Endothelial cell of umbilical vein (primary cell): Measurements from ENCODE around the gene CILP. TPM values are rescaled to one million over a fixed set of nuclear protein-coding genes. Genes with fewer than 3 reads are reported as not detected.

Experiments
- BruUV-seq: library from RNA; stranded (reverse); fragments of 400-500 nt; replicated peaks from 2 replicates; lab custom pipeline; 2021; lab: Mats Ljungman, UMichigan
- CTCF ChIA-PET: fragments of 300-600, 350-600 bp; sonication (Branson Sonifier 250); formaldehyde crosslinking; loops from one replicate; lab custom pipeline; 2021; ENCODE audit warnings: antibody characterized with exemption, inconsistent platforms; lab: Charles Lee
- POLR2A ChIA-PET: fragments of 300-600, 350-600 bp; sonication (Branson Sonifier 250); formaldehyde crosslinking; loops from one replicate; lab custom pipeline; 2021; ENCODE audit warnings: antibody characterized with exemption, inconsistent platforms; lab: Charles Lee
- DNase-seq: peaks from one replicate; pipeline ENCODE4 v3.0.0-alpha.2; 2011; ENCODE audit warnings: low read depth, low spot score
- FAIRE-seq: peaks from 2 replicates; lab custom pipeline; 2011; peaks lifted over from hg19 to GRCh38; lab: Jason Lieb, UNC
- H2AFZ ChIP-seq: 2 replicates; pipeline ENCODE4 v1.6.0; 2012; ENCODE audit warnings: low read depth, low read length, control low read depth, inconsistent platforms
- H3K27ac ChIP-seq: 2 replicates; pipeline ENCODE4 v1.5.1; 2011; ENCODE audit warnings: low read depth, mild to moderate bottlenecking, control low read depth, low read length, moderate library complexity; ENCODE audit not compliant: insufficient read depth
- H3K27me3 ChIP-seq, 2 experiments: 2 replicates each; pipeline versions ENCODE4 v1.6.0 to v1.6.1; 2011; ENCODE audit warnings: low read length in 2 of 2, mixed read lengths in 1 of 2; ENCODE audit not compliant: control insufficient read depth in 2 of 2, insufficient read depth in 2 of 2
- H3K36me3 ChIP-seq, 2 experiments: 2 replicates in 1 of 2; 3 replicates in 1 of 2; pipeline ENCODE4 v1.5.1; 2011; ENCODE audit warnings: low read length in 2 of 2, mild to moderate bottlenecking in 1 of 2, moderate library complexity in 1 of 2; ENCODE audit not compliant: control insufficient read depth in 2 of 2, insufficient read depth in 2 of 2; ENCODE audit errors: extremely low read depth in 1 of 2
- H3K4me1 ChIP-seq: 3 replicates; pipeline ENCODE4 v1.5.1; 2011; ENCODE audit warnings: mild to moderate bottlenecking, low read length; ENCODE audit not compliant: control insufficient read depth, insufficient read depth; ENCODE audit errors: extremely low read depth
- H3K4me2 ChIP-seq: 2 replicates; pipeline ENCODE4 v1.6.1; 2011; ENCODE audit warnings: low read length, control low read depth, mixed read lengths; ENCODE audit not compliant: insufficient read depth
- H3K4me3 ChIP-seq, 3 experiments: fragments of 200-600 bp in 1 of 3; sonication (generic), shearing (Covaris generic) in 1 of 3; replicated peaks in 1 of 3; 2 replicates each; pipeline ENCODE4 v1.5.1; 2011 to 2016; ENCODE audit warnings: control low read depth in 3 of 3, low read length in 3 of 3, mild to moderate bottlenecking in 2 of 3, inconsistent platforms in 1 of 3, low read depth in 1 of 3, moderate library complexity in 1 of 3; ENCODE audit not compliant: insufficient read depth in 1 of 3
- H3K79me2 ChIP-seq: 2 replicates; pipeline ENCODE4 v1.6.0; 2012; ENCODE audit warnings: low read length, inconsistent platforms; ENCODE audit not compliant: control insufficient read depth, insufficient read depth
- H3K9ac ChIP-seq: replicated peaks from 2 replicates; pipeline ENCODE3; 2011; ENCODE audit warnings: low read length, control low read depth; ENCODE audit not compliant: insufficient read depth; ENCODE audit errors: extremely low read depth
- H3K9me1 ChIP-seq: replicated peaks from 3 replicates; pipeline ENCODE4 v1.6.0; 2011; ENCODE audit warnings: mild to moderate bottlenecking, low read length; ENCODE audit not compliant: control insufficient read depth, insufficient read depth; ENCODE audit errors: extremely low read depth
- H3K9me3 ChIP-seq: replicated peaks from 2 replicates; pipeline ENCODE4 v1.5.1; 2012; ENCODE audit warnings: low read length, inconsistent platforms; ENCODE audit not compliant: control insufficient read depth, insufficient read depth
- H4K20me1 ChIP-seq: replicated peaks from 2 replicates; pipeline ENCODE3; 2011; ENCODE audit warnings: mild to moderate bottlenecking, low read length; ENCODE audit not compliant: control insufficient read depth, insufficient read depth; ENCODE audit errors: extremely low read depth
- EZH2 ChIP-seq: IDR thresholded peaks from 2 replicates; pipeline ENCODE4 v1.6.1; 2012; ENCODE audit warnings: borderline replicate concordance, low read depth, mild to moderate bottlenecking, moderate library complexity, low read length, inconsistent platforms; ENCODE audit not compliant: severe bottlenecking
- FOS ChIP-seq: IDR thresholded peaks from 2 replicates; pipeline ENCODE4 v1.6.1; 2011; ENCODE audit warnings: mild to moderate bottlenecking, low read length, moderate library complexity, borderline replicate concordance; ENCODE audit not compliant: insufficient read depth
- MYC ChIP-seq: IDR thresholded peaks from one replicate; pipeline ENCODE4 v1.6.1; 2011; ENCODE audit warnings: mild to moderate bottlenecking, low read depth, low read length
- POLR2A ChIP-seq: IDR thresholded peaks from 2 replicates; pipeline ENCODE4 v1.6.1; 2012; ENCODE audit warnings: low read depth, mild to moderate bottlenecking, control low read depth, low read length
- dilution Hi-C: fragments of 300-500 bp; cut with MboI; formaldehyde crosslinking; loops from one replicate; pipeline ENCODE4 v1.15.0; 2019; ENCODE audit warnings: low sequenced_read_pairs; ENCODE audit not compliant: extremely low pct_ligation_motif_present
- intact Hi-C: fragments of 100-400 bp; cut with micrococcal nuclease; formaldehyde crosslinking; loops from one replicate; pipeline ENCODE4 v1.10.0; 2022
- polyA plus RNA-seq, 4 experiments: library from polyadenylated mRNA; depleted of rRNA in 3 of 4; stranded (reverse) in 3 of 4; unstranded in 1 of 4; fragments of >200 nt; gene quantifications; 2 replicates each; pipeline versions ENCODE4 v1.2.1 to v1.2.3, GENCODE V29; 2011 to 2012; ENCODE audit warnings: missing spikeins in 1 of 4
- small RNA-seq: library from RNA; depleted of rRNA; stranded (forward); fragments of <200 nt; gene quantifications from one replicate; pipeline ENCODE3, GENCODE V24; 2012; ENCODE audit warnings: low replicate concordance, low read depth; ENCODE audit not compliant: insufficient read depth, insufficient read length
- total RNA-seq: library from RNA; stranded (reverse); gene quantifications from 2 replicates; pipeline ENCODE4 v1.2.3, GENCODE V29; 2021
- TF ChIP-seq, protein P1 (sequence below): IDR thresholded peaks from 2 replicates; pipeline ENCODE4 v1.6.1; 2011; ENCODE audit not compliant: insufficient read depth, insufficient read length

The CILP gene
- total and polyA plus RNA-seq, 2 donors (not counting 3 experiments of a cell fraction or from before 2014, with no cell fraction given): 0.01 TPM; not detected in 1

DNA sequence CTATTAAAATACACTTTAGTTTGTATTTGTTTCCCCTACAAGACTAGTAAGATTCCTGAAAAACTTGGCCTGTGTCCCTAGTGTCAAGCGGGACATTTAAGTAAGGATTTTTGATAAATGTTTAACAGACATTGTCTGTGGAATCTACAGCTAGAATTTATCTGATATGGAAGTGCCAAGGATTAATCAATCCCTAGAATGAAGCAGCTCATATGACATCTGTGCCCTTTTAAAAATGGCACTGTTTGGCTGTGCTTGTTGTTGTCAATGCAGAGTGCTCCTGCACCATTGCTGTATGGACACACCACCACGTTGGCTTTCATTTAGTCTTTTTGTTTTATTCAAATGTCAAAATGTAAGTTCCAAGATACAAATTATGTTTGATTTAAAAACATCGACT, 63.4 kb downstream of the CILP start:
- no peak overlapping the region for H3K4me3 ChIP-seq
- intact Hi-C loops (no loop called here), dilution Hi-C loops (no loop called here)
- H3K9ac ChIP-seq: no peak overlapping the region
- peaks cover 3 to 4% of the 10 kb centered on the region in 2 experiments for H3K36me3 ChIP-seq
- H2AFZ ChIP-seq: no peak overlapping the region
- H3K4me1 ChIP-seq: no peaks in the 10 kb centered on the region
- H4K20me1 ChIP-seq: no peaks in the 10 kb centered on the region
- DNase-seq (no peak), FAIRE-seq (no peak)
- no peak overlapping the region for H3K27ac ChIP-seq
- H3K27me3 ChIP-seq: no peaks in the 10 kb centered on the region
- H3K9me3 ChIP-seq: no peaks in the 10 kb centered on the region
- no peaks in the 10 kb centered on the region for H3K79me2 ChIP-seq
- H3K4me2 ChIP-seq: no peak overlapping the region
- TF ChIP-seq MYC: no peak
- no peak for TF ChIP-seq POLR2A
- TF ChIP-seq FOS: no peak
- TF ChIP-seq EZH2: no peak
- CTCF ChIA-PET: interaction anchor here (1.0 kb wide), 1 partner anchor 13 kb away, joined by 3 read pairs; no protein-coding TSS in a partner anchor
- POLR2A ChIA-PET: no interaction called here
- BruUV-seq: no TSS peak
- H3K9me1 ChIP-seq: no peaks in the 10 kb centered on the region

DNA sequence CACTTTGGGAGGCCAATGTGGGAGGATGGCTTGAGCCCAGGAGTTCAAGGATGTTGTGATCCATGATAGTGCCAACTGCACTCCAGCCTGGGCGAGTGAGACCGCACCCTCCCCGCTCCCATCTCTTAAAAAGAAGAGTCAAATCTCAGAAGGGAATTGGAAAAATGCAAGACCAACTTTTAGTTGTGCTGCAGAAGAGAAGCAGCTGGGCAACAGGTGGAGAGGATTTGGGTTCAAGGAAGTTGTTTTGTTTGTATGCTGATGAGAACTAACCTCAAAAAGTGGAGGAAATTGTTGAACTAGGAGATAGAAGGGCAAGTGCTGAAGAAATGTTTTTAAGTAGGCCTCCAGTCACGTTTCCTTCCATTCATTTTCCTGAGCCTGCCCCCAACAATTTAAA, 64.8 kb downstream of the CILP start:
- H3K9me3 ChIP-seq: no peaks in the 10 kb centered on the region
- no peak overlapping the region for H3K9ac ChIP-seq
- DNase-seq (no peak), FAIRE-seq (no peak)
- intact Hi-C loops: no loop called here
- no peak overlapping the region for H3K27ac ChIP-seq
- TF ChIP-seq, protein P1, sequence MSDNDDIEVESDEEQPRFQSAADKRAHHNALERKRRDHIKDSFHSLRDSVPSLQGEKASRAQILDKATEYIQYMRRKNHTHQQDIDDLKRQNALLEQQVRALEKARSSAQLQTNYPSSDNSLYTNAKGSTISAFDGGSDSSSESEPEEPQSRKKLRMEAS: no peak
- TF ChIP-seq EZH2: no peak
- dilution Hi-C loops: no loop called here
- no peaks in the 10 kb centered on the region for H3K79me2 ChIP-seq
- H3K36me3 ChIP-seq: peaks cover 3% of the 10 kb centered on the region in 2 experiments
- no peaks in the 10 kb centered on the region for H3K27me3 ChIP-seq
- ChIA-PET POLR2A (no interaction called here), CTCF (no interaction called here)
- no peak overlapping the region for H3K4me3 ChIP-seq
- H3K9me1 ChIP-seq: no peaks in the 10 kb centered on the region
- no TSS peak for BruUV-seq
- H3K4me2 ChIP-seq: no peak overlapping the region
- no peaks in the 10 kb centered on the region for H3K4me1 ChIP-seq
- H2AFZ ChIP-seq: no peak overlapping the region
- no peaks in the 10 kb centered on the region for H4K20me1 ChIP-seq

Small RNAs within 50 kb of the gene (small RNA-seq; reads per million reads assigned to genes)
- gene AC068213.1 (not detected), gene RNU6-686P (not detected)

Other genes with a start within 250 kb of the CILP start
- gene SPG21, start 221.6 kb downstream of the CILP start, total RNA-seq: 75.3 and 82.5 TPM in 2 replicates
- 54.9 and 70.2 TPM in 2 replicates for gene SPG21, start 221.6 kb downstream of the CILP start, polyA plus RNA-seq
- 13.6 and 20.4 TPM in 2 replicates for gene MTFMT, start 181.8 kb downstream of the CILP start, total RNA-seq
- 5.3 and 7.5 TPM in 2 replicates for gene MTFMT, start 181.8 kb downstream of the CILP start, polyA plus RNA-seq
- not detected in 2 replicates for gene SLC51B, start 166.1 kb downstream of the CILP start, total RNA-seq
- not detected in 2 replicates for gene SLC51B, start 166.1 kb downstream of the CILP start, polyA plus RNA-seq
- not detected in 2 replicates for gene RASL12, start 143.5 kb downstream of the CILP start, total RNA-seq
- not detected in 2 replicates for gene RASL12, start 143.5 kb downstream of the CILP start, polyA plus RNA-seq
- gene KBTBD13, start 134.7 kb downstream of the CILP start, total RNA-seq: not detected in 2 replicates
- not detected in 2 replicates for gene KBTBD13, start 134.7 kb downstream of the CILP start, polyA plus RNA-seq
- 3.9 and 5.0 TPM in 2 replicates for gene UBAP1L, start 96.3 kb downstream of the CILP start, total RNA-seq
- 1.9 and 2.9 TPM in 2 replicates for gene UBAP1L, start 96.3 kb downstream of the CILP start, polyA plus RNA-seq
- 19.5 and 26.6 TPM in 2 replicates for gene PDCD7, start 77.7 kb downstream of the CILP start, total RNA-seq
- gene PDCD7, start 77.7 kb downstream of the CILP start, polyA plus RNA-seq: 11.1 and 12.1 TPM in 2 replicates
- gene CLPX, start 26.1 kb downstream of the CILP start, total RNA-seq: 41.4 and 41.8 TPM in 2 replicates
- gene CLPX, start 26.1 kb downstream of the CILP start, polyA plus RNA-seq: 8.0 and 11.1 TPM in 2 replicates
- gene PARP16, start 75.4 kb upstream of the CILP start, total RNA-seq: 6.0 and 6.3 TPM in 2 replicates
- gene PARP16, start 75.4 kb upstream of the CILP start, polyA plus RNA-seq: 3.9 and 4.4 TPM in 2 replicates
- gene RNU5A-1, start 84.6 kb upstream of the CILP start, total RNA-seq: not detected in 2 replicates
- gene RNU5A-1, start 84.6 kb upstream of the CILP start, polyA plus RNA-seq: not detected in 2 replicates
- not detected in 2 replicates for gene RNU5B-1, start 93.2 kb upstream of the CILP start, total RNA-seq
- not detected in 2 replicates for gene RNU5B-1, start 93.2 kb upstream of the CILP start, polyA plus RNA-seq
- gene IGDCC3, start 166.5 kb upstream of the CILP start, total RNA-seq: not detected in 2 replicates
- 0.03 TPM in 1 of 2 replicates, not detected in the other for gene IGDCC3, start 166.5 kb upstream of the CILP start, polyA plus RNA-seq
- 0.07 and 0.60 TPM in 2 replicates for gene IGDCC4, start 211.5 kb upstream of the CILP start, total RNA-seq
- gene IGDCC4, start 211.5 kb upstream of the CILP start, polyA plus RNA-seq: 0.06 and 0.07 TPM in 2 replicates